NCI-H1092 (cell line): Measurements from ENCODE around the gene TLE4.
A peak's percentile ranks its signal among the peaks of the same experiment; 100 is the strongest.
"Not testable (repeated sequence)": the region's sequence is repeated elsewhere in the genome, so short reads cannot be mapped to it uniquely, and the experiment has no call there.

Experiments
- DNase-seq: peaks from one replicate; lab custom pipeline; 2025; lab: John Stamatoyannopoulos, UW

Gene TLE4

GRCh38 chr9:79603222-79603920, 31.6 kb downstream of the TLE4 start:
- no peak for DNase-seq

GRCh38 chr9:79604149-79604548, 32.4 kb downstream of the TLE4 start:
- DNase-seq, result no peak

GRCh38 chr9:79604921-79605562, 33.3 kb downstream of the TLE4 start:
- DNase-seq, result no peak

- DNase-seq, result not testable (repeated sequence)
These were observed 34.8 kb downstream of the TLE4 start for GRCh38 chr9:79606529-79606928.

GRCh38 chr9:79609468-79610018, 37.8 kb downstream of the TLE4 start:
- no peak for DNase-seq

- DNase-seq, result peak; percentile 17
These were observed 38.4 kb downstream of the TLE4 start for GRCh38 chr9:79610019-79610631.

GRCh38 chr9:79610791-79611614, 39.2 kb downstream of the TLE4 start:
- no peak for DNase-seq

- no peak for DNase-seq
These were observed 41.4 kb downstream of the TLE4 start for GRCh38 chr9:79613145-79613544.

- no peak for DNase-seq
These were observed 43.3 kb downstream of the TLE4 start for GRCh38 chr9:79615038-79615437.

GRCh38 chr9:79616013-79616412, 44.2 kb downstream of the TLE4 start:
- no peak for DNase-seq

- no peak for DNase-seq
These were observed 45.2 kb downstream of the TLE4 start for GRCh38 chr9:79616971-79617370.

- no peak for DNase-seq
These were observed 45.6 kb downstream of the TLE4 start for GRCh38 chr9:79617395-79617794.

GRCh38 chr9:79619930-79620329, 48.2 kb downstream of the TLE4 start:
- DNase-seq, result no peak

GRCh38 chr9:79621916-79622575, 50.3 kb downstream of the TLE4 start:
- DNase-seq, result no peak

GRCh38 chr9:79623799-79624721, 52.3 kb downstream of the TLE4 start:
- DNase-seq, result no peak

GRCh38 chr9:79629721-79630120, 58.0 kb downstream of the TLE4 start:
- DNase-seq, result no peak

- DNase-seq, result no peak
These were observed 59.0 kb downstream of the TLE4 start for GRCh38 chr9:79630521-79631403.

GRCh38 chr9:79632060-79632459, 60.3 kb downstream of the TLE4 start:
- DNase-seq, result no peak

GRCh38 chr9:79632705-79633104, 60.9 kb downstream of the TLE4 start:
- DNase-seq, result no peak

- no peak for DNase-seq
These were observed 61.8 kb downstream of the TLE4 start for GRCh38 chr9:79633558-79633957.
